GM23338 (cell line): ENCODE measurements around the gene POFUT2. TPM values are rescaled to one million over a fixed set of nuclear protein-coding genes. Genes with fewer than 3 reads are reported as not detected.

Source experiments
- ATAC-seq: fragments of 200-7000 bp; cut with Tn5 transposase; 3 replicates; pipeline ENCODE4 v1.9.1; 2020
- DNase-seq: peaks from one replicate; pipeline ENCODE4 v3.0.0-alpha.2; 2015; ENCODE audit warnings: low spot score
- H2AFZ ChIP-seq: fragments of 200-600 bp; sonication (generic); 2 replicates; pipeline ENCODE4 v1.8.0; 2016; ENCODE audit warnings: antibody characterized with exemption, mild to moderate bottlenecking, moderate library complexity
- H3F3A ChIP-seq: fragments of 200-600 bp; sonication (generic); replicated peaks from 2 replicates; pipeline ENCODE4 v1.8.0; 2017; ENCODE audit warnings: antibody characterized with exemption, mixed run types, low read depth
- H3K27ac ChIP-seq: fragments of 200-600 bp; sonication (generic); 2 replicates; pipeline ENCODE4 v1.6.1; 2016; ENCODE audit warnings: low read depth
- H3K27me3 ChIP-seq: fragments of 200-600 bp; sonication (generic); 2 replicates; pipeline ENCODE4 v1.8.0; 2016; ENCODE audit warnings: mild to moderate bottlenecking, mixed run types, moderate library complexity; ENCODE audit not compliant: insufficient read depth
- H3K36me3 ChIP-seq: fragments of 200-600 bp; sonication (generic); 2 replicates; pipeline ENCODE4 v1.8.0; 2016; ENCODE audit warnings: mild to moderate bottlenecking; ENCODE audit not compliant: insufficient read depth
- H3K4me1 ChIP-seq: fragments of 200-600 bp; sonication (generic); 2 replicates; pipeline ENCODE4 v1.8.0; 2016; ENCODE audit warnings: mild to moderate bottlenecking, moderate library complexity; ENCODE audit not compliant: insufficient read depth
- H3K4me2 ChIP-seq: fragments of 200-600 bp; sonication (generic); 2 replicates; pipeline ENCODE4 v1.7.1; 2017; ENCODE audit warnings: mixed run types
- H3K4me3 ChIP-seq: fragments of 200-600 bp; sonication (generic); 2 replicates; pipeline ENCODE4 v1.6.1; 2016; ENCODE audit warnings: mixed run types
- H3K79me2 ChIP-seq: fragments of 200-600 bp; sonication (generic); replicated peaks from 2 replicates; pipeline ENCODE4 v1.8.0; 2017; ENCODE audit warnings: mild to moderate bottlenecking; ENCODE audit not compliant: insufficient read depth
- H3K9me2 ChIP-seq: fragments of 200-600 bp; sonication (generic); 2 replicates; pipeline ENCODE4 v1.8.0; 2017; ENCODE audit not compliant: insufficient read depth
- H4K20me1 ChIP-seq: fragments of 200-600 bp; sonication (generic); replicated peaks from 2 replicates; pipeline ENCODE4 v1.8.0; 2017; ENCODE audit warnings: mild to moderate bottlenecking; ENCODE audit not compliant: insufficient read depth
- H3K27ac Mint-ChIP-seq: 2 replicates; pipeline ENCODE4 v1.8.0; 2020; ENCODE audit warnings: inconsistent platforms, mild to moderate bottlenecking, moderate library complexity, mixed read lengths
- H3K27me3 Mint-ChIP-seq: 3 replicates; pipeline ENCODE4 v1.8.0; 2022; ENCODE audit warnings: low read depth, mild to moderate bottlenecking, moderate library complexity, mixed read lengths, inconsistent platforms; ENCODE audit not compliant: insufficient read depth, poor library complexity
- H3K36me3 Mint-ChIP-seq: 3 replicates; pipeline ENCODE4 v1.8.0; 2021; ENCODE audit warnings: low read depth, mild to moderate bottlenecking, inconsistent platforms, moderate library complexity, mixed read lengths
- H3K4me1 Mint-ChIP-seq: 3 replicates; pipeline ENCODE4 v1.8.0; 2020; ENCODE audit warnings: mild to moderate bottlenecking, inconsistent platforms, mixed read lengths
- H3K4me3 Mint-ChIP-seq: 3 replicates; pipeline ENCODE4 v1.8.0; 2021; ENCODE audit warnings: moderate library complexity, mild to moderate bottlenecking, inconsistent platforms, mixed read lengths
- H3K9me3 Mint-ChIP-seq: 3 replicates; pipeline ENCODE4 v1.8.0; 2020; ENCODE audit warnings: moderate library complexity, mild to moderate bottlenecking, inconsistent platforms, mixed read lengths
- CTCF ChIP-seq, 2 experiments: fragments of 200-600 bp in 1 of 2; sonication (generic) in 1 of 2; conservative IDR thresholded peaks; 2 replicates each; pipeline versions ENCODE4 v1.5.1 to v1.6.1; 2016 to 2017; ENCODE audit warnings: antibody characterized with exemption in 2 of 2, low read depth in 2 of 2, mild to moderate bottlenecking in 2 of 2, moderate library complexity in 1 of 2
- EZH2 ChIP-seq: fragments of 200-600 bp; sonication (generic); IDR thresholded peaks from one replicate; pipeline ENCODE4 v1.8.0; 2017; ENCODE audit warnings: antibody characterized with exemption, mild to moderate bottlenecking, low read depth; ENCODE audit not compliant: unreplicated experiment
- JUNB ChIP-seq: IDR thresholded peaks from one replicate; pipeline ENCODE4 v1.6.1; 2016; ENCODE audit warnings: antibody characterized with exemption; ENCODE audit not compliant: unreplicated experiment
- NANOG ChIP-seq: IDR thresholded peaks from 2 replicates; pipeline ENCODE4 v1.6.1; 2016; ENCODE audit warnings: antibody characterized with exemption, borderline replicate concordance
- REST ChIP-seq: IDR thresholded peaks from one replicate; pipeline ENCODE4 v1.6.1; 2018; ENCODE audit warnings: antibody characterized with exemption; ENCODE audit not compliant: unreplicated experiment
- ZNF331 ChIP-seq: fragments of 250-450 bp; sonication (Bioruptor Pico); IDR thresholded peaks from 2 replicates; pipeline ENCODE4 v1.5.0; 2020; ENCODE audit warnings: low read depth, mild to moderate bottlenecking, moderate library complexity
- polyA plus RNA-seq: library from polyadenylated mRNA; unstranded; fragments of >200 nt; fragmentation: Nextera tagmentation; extraction: Ambion mirVana; gene quantifications from 2 replicates; pipeline ENCODE4 v1.2.1, GENCODE V29; 2016
- total RNA-seq: library from RNA; depleted of rRNA; stranded (reverse); fragments of >200 nt; shearing (Covaris generic); gene quantifications from 2 replicates; pipeline ENCODE4 v1.2.3, GENCODE V29; 2014
- TF ChIP-seq, protein P1 (sequence below): fragments of 250-450 bp; sonication (Bioruptor Pico); IDR thresholded peaks from 2 replicates; pipeline ENCODE4 v1.5.0; 2020; ENCODE audit warnings: mild to moderate bottlenecking, moderate library complexity

Gene POFUT2
- total and polyA plus RNA-seq, 2 experiments from 2014 or later, result 12.1 to 34.5 TPM

DNA sequence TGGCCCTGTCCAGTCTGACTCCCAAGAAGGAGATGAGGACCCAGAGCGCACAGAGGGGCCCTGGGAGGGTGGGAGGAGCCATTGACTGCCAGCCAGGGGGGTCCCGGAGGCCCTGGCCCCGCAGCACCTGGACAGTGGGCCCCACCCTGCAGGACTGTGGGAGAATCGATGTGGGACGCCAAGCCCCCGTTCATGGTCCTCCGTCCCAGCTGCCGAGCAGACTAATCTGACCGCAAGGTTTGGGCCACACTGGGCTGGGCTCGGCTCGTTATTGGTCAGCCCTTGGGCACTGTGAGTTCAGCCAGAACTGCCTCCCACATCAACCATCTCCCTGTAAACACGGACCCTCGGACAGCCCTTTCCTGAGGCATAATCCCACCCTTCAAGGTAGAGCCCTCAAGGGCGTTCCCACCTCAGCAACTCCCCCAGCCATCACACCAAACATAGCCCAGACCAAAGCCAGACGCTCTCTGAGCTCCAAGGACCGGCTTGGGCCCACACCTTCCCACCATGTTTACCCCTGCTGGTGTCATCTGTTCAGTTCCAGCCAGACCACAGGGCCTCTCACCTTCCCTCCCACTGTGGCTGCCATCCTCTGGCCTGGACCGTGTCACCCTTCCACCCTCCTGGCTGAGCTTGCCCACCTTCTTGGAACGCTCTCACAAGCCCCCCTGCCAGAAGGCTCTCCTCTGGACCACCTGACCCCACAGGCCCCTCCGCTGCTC is 16.2 kb upstream of the POFUT2 start (continued):
- TF ChIP-seq JUNB (no peak), REST (no peak)

- Histone ChIP-seq H3K4me1 (no peaks in the 10 kb centered on the region), H3F3A (peaks cover 5% of the 10 kb centered on the region; the same call in 1 of the 2 replicates), H3K27ac (no peak overlapping the region), H3K9me2 (no peaks in the 10 kb centered on the region), H3K27me3 (no peaks in the 10 kb centered on the region), H3K4me2 (no peak overlapping the region), H3K36me3 (no peaks in the 10 kb centered on the region), H3K79me2 (peaks cover 7% of the 10 kb centered on the region; the same call in 1 of the 2 replicates), H4K20me1 (no peaks in the 10 kb centered on the region), H2AFZ (no peak overlapping the region), H3K4me3 (no peak overlapping the region)
- Mint-ChIP-seq H3K4me1 (peaks cover 3% of the 10 kb centered on the region; the same call in 1 of the 3 replicates), H3K36me3 (no peaks in the 10 kb centered on the region; the same call in 2 of the 3 replicates), H3K27me3 (peaks cover 12% of the 10 kb centered on the region), H3K9me3 (no peaks in the 10 kb centered on the region), H3K4me3 (no peak overlapping the region), H3K27ac (no peak overlapping the region)
- no peak for ATAC-seq
- DNase-seq, result no peak
- TF ChIP-seq ZNF331 (CRISPR knock-in tag) (no peak), NANOG (no peak), CTCF (conservative IDR thresholded peaks at IDR 0.05; ENCODE audit: low read depth in 2 of 2) (no peak), JUNB (no peak), EZH2 (no peak), REST (no peak)
- TF ChIP-seq, protein P1, sequence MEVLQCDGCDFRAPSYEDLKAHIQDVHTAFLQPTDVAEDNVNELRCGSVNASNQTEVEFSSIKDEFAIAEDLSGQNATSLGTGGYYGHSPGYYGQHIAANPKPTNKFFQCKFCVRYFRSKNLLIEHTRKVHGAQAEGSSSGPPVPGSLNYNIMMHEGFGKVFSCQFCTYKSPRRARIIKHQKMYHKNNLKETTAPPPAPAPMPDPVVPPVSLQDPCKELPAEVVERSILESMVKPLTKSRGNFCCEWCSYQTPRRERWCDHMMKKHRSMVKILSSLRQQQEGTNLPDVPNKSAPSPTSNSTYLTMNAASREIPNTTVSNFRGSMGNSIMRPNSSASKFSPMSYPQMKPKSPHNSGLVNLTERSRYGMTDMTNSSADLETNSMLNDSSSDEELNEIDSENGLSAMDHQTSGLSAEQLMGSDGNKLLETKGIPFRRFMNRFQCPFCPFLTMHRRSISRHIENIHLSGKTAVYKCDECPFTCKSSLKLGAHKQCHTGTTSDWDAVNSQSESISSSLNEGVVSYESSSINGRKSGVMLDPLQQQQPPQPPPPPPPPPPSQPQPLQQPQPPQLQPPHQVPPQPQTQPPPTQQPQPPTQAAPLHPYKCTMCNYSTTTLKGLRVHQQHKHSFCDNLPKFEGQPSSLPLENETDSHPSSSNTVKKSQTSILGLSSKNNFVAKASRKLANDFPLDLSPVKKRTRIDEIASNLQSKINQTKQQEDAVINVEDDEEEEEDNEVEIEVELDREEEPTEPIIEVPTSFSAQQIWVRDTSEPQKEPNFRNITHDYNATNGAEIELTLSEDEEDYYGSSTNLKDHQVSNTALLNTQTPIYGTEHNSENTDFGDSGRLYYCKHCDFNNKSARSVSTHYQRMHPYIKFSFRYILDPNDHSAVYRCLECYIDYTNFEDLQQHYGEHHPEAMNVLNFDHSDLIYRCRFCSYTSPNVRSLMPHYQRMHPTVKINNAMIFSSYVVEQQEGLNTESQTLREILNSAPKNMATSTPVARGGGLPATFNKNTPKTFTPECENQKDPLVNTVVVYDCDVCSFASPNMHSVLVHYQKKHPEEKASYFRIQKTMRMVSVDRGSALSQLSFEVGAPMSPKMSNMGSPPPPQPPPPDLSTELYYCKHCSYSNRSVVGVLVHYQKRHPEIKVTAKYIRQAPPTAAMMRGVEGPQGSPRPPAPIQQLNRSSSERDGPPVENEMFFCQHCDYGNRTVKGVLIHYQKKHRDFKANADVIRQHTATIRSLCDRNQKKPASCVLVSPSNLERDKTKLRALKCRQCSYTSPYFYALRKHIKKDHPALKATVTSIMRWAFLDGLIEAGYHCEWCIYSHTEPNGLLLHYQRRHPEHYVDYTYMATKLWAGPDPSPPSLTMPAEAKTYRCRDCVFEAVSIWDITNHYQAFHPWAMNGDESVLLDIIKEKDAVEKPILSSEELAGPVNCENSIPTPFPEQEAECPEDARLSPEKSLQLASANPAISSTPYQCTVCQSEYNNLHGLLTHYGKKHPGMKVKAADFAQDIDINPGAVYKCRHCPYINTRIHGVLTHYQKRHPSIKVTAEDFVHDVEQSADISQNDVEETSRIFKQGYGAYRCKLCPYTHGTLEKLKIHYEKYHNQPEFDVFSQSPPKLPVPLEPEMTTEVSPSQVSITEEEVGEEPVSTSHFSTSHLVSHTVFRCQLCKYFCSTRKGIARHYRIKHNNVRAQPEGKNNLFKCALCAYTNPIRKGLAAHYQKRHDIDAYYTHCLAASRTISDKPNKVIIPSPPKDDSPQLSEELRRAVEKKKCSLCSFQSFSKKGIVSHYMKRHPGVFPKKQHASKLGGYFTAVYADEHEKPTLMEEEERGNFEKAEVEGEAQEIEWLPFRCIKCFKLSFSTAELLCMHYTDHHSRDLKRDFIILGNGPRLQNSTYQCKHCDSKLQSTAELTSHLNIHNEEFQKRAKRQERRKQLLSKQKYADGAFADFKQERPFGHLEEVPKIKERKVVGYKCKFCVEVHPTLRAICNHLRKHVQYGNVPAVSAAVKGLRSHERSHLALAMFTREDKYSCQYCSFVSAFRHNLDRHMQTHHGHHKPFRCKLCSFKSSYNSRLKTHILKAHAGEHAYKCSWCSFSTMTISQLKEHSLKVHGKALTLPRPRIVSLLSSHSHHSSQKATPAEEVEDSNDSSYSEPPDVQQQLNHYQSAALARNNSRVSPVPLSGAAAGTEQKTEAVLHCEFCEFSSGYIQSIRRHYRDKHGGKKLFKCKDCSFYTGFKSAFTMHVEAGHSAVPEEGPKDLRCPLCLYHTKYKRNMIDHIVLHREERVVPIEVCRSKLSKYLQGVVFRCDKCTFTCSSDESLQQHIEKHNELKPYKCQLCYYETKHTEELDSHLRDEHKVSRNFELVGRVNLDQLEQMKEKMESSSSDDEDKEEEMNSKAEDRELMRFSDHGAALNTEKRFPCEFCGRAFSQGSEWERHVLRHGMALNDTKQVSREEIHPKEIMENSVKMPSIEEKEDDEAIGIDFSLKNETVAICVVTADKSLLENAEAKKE (CRISPR knock-in tag), result no peak
Measured at GRCh38 chr21:45303091-45303615, 15.5 kb upstream of the POFUT2 start.
